Right renal pelvis (tissue), 4 donors: ENCODE results near the gene MYO18A. TPM values are rescaled to one million over a fixed set of nuclear protein-coding genes. Genes with fewer than 3 reads are reported as not detected.

Experiments used
- DNase-seq, 4 donors: peaks; one replicate each; pipeline ENCODE4 v3.0.0-alpha.2; 2013; ENCODE audit warnings: low read depth in 4 of 4, low spot score in 3 of 4, missing footprints in 1 of 4
- polyA plus RNA-seq, 4 donors: library from polyadenylated mRNA; unstranded; fragments of 120-200 nt; gene quantifications; one replicate each; pipeline ENCODE4 v1.2.1, GENCODE V29; 2013; ENCODE audit not compliant: insufficient read length in 4 of 4

The MYO18A gene
- polyA plus RNA-seq, 4 donors, result 34.0 to 38.0 (median 35.9) TPM

DNA sequence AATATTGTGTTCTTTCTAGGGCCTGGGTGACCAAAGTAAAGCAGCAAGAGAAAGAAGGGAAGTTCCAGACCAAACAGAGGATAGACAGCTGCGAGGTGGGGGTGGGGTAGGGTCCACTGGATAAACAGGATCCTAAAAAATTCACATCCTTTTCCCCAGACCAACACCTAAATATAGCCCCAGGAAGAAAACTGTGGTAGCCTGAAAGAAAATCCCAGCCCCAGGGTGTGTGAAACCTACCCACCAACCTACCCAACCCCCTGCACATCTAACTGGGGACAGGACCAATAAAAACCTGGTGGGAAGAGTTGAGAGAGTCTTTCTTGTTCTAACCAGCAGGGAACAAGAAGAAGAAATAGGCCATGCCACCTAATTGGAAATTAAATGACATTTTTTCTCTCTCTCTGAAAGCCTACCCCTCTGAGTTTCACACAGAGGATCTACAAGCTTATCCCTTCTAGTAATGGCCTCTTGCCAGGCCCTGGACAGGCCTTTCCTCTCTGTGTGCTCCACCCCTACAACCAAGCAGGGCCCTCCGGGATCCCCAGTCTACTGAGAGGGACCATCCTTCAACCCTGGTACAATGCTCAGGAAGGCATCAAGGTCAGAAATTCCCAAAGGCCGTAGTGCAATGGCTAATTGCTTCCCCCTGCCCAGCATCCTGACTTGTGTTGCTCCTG is 12.0 kb downstream of the MYO18A start:
- no peak for DNase-seq

DNA sequence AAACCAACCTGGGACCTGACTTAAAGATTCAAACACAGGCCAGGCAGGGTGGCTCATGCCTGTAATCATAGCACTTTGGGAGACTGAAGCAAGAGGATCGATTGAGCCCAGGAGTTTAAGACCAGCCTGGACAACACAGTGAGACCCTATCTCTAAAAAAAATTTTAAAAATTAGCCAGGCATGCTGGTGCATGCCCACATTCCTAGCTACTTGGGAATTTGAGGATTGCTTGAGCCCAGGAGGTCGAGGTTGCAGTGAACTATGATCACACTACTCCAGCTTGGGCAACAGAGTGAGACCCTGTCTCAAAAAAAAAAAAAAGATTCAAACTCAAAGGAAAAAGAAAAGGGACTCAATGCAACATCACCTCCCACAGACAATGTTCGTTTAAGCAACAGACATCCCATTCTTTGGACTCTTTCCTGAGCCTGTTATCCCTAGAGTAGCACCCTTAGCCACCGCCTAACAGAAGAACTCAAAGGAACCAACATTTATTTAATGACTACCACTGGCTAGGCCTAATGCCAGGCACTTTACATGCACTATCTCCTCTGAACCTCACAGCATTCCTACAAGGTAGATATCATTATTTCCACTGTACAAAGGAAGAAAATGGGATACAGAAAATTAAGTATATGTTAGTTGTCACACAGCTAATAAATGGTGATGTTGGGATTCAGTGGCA is 12.7 kb downstream of the MYO18A start:
- no peak for DNase-seq

DNA sequence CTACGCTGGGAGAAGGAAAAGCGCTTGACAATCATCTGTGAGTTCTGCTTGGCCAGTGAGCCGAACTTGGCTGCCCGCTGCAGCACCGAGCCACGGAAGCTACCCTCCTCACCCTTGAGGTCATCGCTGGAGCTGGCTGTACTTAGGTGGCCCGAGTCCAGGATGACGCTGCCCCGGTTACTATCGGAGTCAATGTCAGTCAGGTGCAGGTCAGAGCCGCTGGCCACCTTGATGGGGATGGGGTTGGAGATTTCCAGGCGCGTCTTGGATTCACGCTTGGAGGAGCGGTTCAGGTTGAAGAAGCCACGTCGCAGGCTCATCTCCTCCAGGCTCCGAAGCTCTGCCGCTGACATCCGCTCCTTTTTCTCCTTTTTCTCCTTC is 13.7 kb downstream of the MYO18A start:
- DNase-seq, result no peak

DNA sequence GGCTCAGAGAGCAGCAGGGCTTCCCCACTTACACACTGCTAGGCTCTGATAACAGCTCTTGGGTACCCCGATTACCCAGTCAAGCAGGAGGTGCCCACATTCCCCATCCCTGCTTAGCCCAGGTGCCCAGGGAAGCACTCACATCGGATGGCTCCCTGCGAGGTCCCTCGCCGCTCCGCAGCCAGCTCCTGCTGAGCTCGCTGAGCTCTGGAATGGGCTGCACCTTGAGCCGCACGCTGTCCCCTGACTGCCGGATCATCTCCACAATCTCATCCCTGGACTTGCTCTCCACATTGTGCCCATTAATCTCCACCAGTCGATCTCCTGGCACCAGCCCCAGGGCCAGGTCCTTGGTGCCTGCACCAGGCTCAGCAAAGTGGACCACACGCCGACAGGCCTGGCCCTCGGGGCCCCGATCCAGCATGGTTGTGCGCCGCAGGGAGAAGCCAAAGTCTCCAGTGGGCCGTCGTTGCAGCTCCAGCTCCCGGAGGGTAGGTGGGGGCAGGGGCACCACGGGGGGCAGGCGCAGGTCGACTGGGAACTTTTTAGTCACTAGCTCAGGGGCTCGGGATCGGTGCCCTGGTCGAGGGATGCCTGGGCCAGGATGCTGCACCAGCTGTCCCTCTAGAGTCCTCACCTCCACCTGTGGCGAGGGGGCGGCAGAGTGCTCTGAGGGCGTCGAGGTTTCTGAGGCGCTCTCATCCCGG is 14.2 kb downstream of the MYO18A start:
- no peak for DNase-seq

DNA sequence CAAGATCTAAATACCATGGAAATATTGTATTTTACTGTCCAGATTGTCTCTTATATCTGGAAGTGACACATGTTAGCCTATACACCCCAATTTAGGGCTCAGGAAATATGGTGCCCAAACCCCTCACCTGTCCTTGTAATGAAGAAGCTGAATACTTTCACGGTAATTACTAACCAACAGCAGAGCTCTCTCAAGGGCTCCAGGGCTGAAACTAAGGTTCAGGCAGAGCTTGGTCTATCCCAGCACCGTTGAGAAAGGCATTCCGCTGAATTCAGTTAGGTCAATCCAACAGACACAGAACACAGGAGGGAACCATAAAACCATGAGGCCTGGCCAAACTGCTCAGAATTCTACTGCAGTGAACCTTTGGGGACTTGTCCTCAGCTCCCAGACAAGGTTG is 14.9 kb downstream of the MYO18A start:
- DNase-seq, result no peak

DNA sequence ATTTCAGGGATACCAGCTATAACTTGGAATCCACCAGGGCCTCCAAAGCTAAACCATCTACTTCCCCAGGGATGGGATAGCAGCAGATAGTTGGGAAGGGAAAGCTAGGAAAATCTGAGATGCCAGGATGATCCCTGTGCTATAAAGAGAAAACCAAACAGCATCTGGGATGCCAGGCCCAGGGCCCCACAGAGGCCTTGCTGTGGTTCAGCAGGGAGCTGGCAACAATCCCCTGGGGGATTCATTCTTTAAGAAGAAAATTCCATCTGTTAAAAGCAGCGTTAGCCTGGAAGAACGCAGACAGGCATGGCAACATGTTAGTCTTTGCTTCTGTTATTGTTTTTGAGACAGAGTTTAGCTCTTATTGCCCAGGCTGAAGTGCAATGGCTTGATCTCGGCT is 16.6 kb downstream of the MYO18A start:
- DNase-seq, result no peak

DNA sequence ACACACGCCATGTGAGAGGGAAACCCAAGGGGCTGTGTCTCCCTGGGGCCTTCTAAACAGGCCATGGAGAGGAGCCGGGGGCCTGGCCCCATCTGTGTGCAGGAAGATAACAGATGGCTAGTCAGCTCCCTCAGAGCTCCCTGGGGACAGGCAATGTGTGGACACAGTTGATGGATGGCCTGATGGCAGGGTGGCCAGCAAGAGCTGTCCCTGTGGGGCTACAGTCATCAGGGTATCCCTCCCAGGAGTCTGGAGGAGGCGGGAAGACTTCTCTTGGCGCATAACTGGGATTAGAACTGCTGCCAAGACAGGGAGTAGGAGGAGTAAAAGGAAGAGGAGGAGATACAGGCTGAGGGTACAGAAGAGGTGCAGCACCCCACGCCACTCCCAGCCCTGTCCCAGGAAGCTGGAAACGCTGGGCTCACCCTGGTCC is 17.3 kb downstream of the MYO18A start:
- no peak for DNase-seq

DNA sequence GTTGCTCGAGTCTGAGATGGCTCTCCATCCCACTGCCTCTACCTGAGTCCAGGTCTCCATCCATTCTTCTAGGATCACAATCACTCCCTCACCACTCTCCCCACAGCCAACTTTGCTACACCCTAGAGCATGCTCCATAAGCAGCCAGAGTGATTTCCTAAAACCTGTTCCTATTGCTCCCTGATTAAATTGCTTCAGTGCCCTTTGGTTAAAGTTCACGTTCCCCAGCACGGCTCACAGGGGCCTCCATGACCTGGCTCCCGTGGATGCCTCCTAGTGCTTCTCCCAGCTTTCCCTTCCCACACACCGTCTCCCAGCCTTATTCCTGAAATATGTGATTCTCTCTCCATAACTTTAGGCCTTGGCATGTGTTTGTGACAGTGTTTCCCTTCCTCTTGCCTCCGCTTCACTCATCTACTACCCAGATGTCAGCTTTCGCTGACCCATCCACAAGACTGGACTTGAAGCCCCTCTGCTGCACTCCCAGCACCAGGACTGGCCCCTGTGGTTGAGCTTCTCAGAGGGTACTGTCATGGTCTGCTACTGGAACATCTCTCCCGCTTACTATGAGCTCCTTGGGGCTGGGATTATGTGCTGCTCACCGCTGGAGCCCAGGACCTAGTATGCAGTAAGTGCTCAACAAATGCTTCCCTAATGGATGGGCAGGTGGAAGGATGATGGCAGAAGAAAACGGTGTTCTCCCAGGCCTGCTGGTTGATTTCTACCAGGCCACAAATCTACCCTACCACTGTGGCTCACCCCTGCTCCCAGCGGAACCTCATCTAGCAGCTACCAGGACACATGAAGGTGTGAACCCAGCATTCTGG is 17.9 kb downstream of the MYO18A start:
- DNase-seq, result no peak

DNA sequence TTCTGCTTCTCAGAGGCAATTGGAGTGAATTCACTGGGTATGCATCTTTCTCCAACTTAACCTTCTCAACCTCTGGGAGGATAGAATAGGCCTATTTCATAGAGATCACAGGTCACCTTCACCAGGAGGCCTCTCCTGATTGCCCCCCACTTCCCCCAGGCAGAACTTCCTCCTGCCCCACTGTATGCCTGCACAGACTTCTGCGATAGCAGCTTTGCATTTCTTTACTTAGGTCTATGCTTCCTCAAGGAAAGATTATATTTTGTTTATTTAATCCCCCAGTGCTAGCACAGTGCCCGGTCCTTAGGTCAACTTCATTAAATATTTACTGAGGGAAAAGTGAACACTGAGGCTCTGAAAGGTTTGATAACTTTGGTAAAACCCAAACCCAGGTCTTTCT is 19.9 kb downstream of the MYO18A start:
- DNase-seq, result no peak

DNA sequence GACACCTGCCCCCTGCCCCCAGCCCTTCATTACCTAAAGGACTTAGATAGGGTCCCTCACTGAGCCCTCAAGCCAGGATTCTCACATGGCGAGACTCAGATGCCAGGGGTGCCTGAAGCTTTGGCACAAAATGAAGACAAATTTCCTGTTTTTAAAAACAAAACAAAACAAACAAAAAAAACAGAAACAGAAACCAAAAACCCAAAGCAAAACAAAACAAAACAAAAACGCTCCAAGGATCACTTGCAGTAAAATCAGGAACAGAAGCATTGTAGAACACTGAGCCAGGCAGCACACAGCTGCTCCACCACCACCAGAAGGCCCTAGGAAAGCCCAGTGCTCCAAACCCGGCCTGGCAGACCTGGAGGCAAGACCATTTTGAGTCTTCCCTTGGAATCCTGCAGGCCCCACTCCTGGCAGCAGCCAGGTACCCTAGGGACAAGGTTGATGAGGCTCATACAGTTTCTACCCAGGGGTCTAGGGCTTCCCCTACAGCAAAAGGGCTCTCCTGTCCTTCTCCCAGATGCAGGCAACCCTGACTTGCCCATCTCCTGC is 20.8 kb downstream of the MYO18A start:
- DNase-seq, result no peak

DNA sequence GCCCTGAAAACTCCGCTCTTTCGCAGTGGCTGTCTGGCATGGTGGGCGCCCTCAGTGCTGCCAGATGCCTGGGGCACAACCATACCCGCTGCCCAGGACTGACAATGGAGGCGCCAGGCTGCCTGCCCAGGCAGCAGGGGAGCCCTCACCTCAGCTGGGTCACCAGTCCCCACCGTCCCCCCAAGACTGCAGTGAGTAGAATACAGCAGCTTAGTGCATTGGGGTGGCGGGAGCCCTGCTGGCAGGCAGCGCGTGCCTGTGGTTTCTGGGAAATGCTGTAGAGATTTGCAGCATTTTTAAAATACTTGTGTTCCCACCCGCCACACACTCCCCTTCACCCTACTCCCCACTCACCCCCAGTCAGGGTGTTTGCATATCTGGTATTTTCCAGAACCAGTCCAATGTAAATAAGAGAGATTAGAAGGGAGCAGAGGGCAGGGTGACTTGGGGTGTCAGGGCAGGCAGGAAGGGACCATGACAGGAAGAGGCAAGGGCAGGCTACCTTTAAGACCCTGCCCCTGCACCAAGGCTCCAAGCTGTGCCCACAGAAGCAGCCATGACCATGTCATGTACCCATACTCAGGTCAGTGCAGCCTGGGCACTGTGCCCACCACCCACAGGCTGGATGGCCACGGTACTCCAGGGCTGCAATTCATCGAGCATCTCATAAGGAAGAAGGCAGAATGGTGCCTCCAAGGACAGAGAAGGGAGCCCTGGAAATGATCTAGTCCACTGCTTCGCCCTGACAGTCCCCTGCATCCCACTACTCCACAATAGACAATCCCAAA is 21.5 kb downstream of the MYO18A start:
- DNase-seq, result no peak

DNA sequence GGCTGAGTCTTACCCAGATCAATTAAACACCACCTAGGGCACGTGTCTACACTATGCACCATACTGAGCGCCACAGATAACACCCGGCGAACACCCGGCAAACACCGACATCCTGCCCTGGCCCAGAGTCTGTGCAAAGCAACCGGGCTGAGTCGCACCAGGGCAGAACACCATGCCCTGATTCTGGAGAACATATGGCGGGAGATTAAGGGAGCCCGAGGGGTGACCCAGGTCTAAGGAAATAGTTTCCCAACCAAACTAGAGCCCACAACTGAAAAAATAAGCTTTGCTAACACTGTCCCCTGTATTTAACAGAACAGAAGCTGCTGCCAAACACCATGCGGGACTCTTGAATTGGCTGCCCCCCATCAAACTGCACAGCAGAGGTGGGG is 22.1 kb downstream of the MYO18A start:
- no peak for DNase-seq

DNA sequence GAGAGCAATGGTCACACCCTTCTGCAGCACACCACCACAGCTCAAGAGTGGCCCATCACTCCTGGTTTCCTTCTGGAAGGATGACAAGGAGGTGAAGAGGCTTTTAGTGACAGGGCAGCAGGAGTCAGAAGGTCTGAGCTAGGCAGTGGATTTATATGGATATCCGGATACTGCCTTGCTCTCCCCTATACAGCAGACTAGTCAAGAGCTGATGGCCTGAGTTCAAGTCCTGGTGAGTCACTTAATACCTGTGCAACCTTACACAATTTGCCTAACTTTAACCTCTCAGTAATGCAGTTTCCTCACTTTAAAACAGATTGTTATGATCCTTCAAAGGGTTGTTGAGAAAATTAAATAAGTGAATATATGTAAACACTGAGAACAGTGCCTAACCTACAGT is 22.9 kb downstream of the MYO18A start:
- DNase-seq, result no peak

DNA sequence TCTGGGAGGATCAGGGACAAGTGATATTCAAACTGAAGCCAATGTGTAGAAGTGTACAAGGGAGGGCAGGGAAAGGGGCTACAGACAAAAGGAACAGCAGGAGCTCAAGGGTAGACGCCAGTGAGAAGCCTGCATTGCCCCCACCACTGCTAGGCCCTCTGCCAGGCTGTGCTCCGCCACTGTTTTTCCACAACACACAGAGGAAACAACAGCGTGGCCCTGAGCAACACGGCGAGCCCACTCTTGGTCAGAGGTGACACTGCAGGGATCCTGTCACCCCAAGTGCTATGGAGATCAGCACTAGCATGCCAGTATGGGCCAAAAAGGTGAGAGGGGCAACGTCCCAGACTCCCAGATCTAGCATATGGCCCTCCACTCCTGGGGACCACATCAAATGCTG is 23.4 kb downstream of the MYO18A start:
- no peak for DNase-seq

DNA sequence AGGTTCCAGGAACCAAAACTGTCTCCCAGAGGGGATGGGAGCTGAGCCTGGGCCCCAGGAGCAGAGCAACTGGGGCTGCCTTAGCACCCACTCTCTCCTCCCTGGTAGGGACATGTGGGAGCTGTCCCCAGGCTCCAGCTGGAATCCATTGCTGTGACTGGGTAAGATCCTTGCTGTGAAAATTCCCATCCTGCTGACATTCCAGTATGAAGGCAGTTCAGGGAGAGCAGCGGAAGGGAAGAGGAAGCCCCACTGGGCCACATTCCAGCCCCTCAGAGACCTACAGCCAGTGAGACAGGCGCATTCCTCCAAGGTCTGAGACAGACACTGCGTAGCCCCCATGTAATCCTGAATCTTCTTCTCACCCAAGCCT is 24.2 kb downstream of the MYO18A start:
- peak in 1 of 4 donors; percentile 37 for DNase-seq

DNA sequence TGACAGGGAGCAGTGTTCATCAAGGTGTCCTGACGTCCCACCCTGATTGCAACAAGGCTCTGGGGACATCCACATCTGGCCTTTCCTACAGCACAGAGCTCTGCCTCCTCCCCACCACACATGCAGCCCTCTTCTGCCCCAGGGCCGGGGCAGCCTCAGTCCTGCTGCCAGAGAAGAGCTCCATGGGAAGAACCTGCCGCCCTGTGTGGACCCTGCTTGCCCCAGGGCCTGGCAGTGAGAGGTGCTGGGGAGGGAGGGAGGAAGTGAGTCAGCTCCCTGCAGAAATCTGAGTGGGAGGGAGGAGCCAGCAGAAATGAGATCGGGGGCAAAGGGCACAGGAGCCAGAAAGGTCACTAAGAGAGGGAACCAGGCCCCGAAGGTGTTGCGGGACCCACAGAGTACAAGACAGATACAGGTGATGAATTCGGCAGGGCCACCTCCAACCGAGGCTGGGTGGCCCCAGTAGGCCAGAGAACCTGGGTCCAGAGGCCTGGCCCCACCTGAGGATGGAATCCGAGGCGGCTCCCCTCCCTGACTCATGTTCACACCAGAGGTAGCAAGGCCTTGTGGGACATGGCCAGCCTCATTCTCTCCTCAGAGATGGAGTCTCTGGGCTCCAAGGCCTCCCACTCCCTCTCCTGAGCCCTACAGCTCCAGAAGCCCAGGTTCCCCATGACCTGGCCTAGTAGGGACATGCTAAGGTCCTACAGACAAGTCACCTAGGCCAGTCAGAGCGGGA is 24.8 kb downstream of the MYO18A start:
- DNase-seq, result no peak

DNA sequence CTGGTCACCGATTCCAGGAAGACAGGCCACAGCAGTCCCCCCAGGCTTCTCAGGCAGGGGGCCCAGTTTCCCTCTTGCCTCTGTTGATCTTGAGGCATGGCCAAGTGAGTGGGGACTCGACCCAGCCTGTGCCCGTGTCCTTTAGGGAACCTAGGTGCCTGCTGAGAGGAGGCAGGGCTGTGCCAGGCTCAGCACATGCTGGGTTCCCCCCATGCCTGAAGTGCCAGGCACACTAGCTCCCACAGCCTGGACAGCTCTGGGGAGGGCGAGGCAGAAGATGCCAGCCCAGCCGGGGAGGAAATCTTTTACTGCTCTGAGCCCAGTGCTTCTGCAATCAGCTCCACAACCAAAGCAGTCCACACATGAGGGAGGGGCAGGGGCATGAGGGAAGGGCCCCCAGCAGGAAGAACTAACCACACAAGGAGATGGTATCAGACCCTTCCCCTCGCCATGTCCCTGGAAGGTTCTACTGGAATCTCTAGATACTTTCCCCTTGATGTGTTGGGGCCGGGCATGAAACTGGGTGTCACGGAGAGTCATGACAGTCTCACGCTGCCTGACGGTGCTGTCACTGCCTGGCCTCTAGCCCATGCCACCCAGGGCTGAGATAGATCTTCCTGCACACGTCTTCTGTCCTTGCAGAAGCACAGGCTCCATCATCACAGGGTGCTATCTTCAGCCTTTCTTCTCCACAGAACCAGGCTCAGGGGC is 25.5 kb downstream of the MYO18A start:
- DNase-seq, result no peak

DNA sequence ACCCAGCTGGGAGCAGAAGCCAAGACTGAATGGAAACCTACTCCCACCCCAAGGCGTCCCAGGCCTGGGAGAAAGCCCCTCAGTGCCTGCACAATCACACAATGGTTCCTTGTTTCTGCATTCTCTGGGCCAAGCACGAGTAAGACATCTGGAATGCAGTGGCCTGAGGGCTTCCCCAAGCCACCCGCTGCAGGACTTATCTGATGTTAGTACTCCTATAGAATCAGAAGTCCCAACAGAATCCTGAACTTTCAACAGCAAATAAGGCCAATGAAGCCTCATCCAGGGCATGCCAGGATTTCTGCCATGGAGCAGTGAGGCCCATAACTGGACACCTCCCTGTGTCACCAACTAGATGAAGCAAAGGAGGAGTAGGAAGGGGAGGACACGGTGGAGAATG is 28.6 kb downstream of the MYO18A start:
- no peak for DNase-seq

DNA sequence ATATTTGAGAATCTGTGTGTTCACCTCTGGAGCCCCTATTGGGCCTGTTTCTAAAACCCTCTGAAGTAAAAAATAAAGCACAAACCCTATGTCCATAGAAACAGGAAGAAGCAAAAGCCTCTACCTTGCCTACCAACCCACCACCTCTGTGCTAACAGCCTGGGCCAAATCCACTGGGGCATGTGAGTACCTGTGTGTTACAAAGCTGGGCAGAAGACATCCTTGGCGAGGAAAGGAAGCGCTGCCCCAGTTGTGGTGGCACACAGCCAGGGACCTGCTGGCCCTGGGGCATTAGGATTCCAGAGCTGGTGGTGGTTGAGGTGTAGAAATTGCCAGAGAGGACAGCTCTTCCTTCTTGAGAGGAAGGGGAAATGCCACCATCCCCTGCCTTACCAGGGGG is 30.0 kb downstream of the MYO18A start:
- no peak for DNase-seq
